ENCODE data around the gene PPDPF.

Gene PPDPF

DNA sequence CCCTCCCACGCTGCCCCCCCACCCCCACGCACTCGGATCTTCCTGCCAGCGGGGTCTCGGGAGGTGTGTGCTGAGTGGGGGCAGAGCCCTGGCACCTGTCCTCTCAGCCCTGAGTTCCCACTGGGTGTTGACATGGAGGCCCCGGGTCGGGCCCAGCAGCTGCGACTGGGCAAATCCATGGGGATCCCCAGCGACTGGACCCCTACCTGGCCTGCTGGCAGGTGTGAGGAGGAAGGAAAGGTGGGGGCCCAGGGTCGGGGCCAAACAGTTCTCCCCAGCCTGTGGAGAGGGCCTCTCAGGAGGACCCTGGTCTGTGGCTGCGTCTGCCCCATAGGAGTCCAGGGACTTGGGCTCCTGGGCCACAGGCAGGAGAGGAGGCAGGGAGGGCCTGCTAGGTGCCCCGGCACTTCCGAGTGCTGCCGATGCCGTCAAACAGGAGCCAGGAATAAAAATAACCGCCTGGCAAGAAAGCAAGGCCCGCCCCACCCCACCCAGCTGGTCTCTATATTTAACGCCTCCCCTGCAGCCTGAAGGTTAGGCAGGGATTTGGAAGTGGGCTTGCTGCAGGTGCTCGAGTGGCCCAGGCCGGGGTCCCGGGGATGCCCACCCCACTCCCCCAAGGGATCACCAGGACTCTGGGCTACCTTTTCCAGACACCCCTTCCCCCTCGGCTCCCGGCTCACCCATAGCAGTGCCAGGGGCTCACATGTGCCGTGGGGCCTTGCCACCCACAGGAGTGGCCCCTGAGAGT, 20.2 kb upstream of the PPDPF start:
- no peak overlapping the region for H3K27ac ChIP-seq

DNA sequence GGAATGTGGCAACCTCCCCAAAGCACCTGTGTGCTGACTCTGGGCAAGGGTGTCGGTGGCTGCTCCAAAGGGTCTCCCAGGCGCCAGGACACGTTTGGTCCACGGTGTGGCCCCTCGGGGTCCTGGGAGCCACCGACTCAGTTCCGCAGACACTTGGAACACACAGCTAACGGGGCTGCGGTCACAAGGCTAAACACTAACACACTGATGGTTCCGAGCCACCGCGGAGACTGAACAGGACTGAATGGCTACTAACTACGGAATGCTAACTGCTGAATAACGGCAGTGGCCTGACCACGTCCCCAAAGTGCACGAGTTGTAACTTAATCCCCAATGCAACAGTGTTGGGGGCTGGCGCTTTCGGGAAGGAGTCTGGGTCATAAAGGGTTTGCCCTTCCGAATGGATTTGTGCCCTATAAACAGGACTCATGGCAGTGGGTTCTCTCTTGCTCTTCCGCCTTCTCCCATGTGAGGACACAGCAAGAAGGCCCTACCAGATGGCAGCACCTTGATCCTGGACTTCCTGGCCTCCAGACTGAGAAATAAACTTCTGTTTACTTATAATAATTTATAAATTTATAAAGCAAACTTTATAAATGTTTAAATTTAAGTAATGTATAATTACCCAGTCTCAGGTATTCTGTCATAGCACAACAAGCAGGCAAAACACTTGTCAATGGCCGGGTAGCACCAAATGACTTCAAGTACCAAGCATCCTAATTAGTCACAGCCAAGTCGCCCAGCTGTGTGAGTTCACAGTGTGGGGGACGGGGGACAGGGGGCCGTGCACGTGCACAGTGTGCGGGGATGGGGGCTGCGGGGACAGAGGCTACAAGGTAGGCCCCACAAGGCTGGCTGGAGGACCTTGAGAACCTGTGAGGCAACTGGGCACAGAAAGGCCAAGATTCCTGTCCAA, 19.4 kb upstream of the PPDPF start:
- peaks cover 0 to 32% (median 26%) of the 10 kb centered on the region in 4 donors for H3K4me1 ChIP-seq
- no peak overlapping the region for H3K27ac ChIP-seq
- no peaks in the 10 kb centered on the region for H3K36me3 ChIP-seq
- peaks cover 0 to 83% of the 10 kb centered on the region in 2 donors for H3K27me3 ChIP-seq
- intact Hi-C loops (cut with DNase I; ENCODE audit: low total_unique reads) = no loop called here
- H3K9me3 ChIP-seq = peaks cover 0 to 18% (median 17%) of the 10 kb centered on the region in 3 donors
- no peak for DNase-seq
- no peak overlapping the region for H3K4me3 ChIP-seq
- TF ChIP-seq, protein P1, sequence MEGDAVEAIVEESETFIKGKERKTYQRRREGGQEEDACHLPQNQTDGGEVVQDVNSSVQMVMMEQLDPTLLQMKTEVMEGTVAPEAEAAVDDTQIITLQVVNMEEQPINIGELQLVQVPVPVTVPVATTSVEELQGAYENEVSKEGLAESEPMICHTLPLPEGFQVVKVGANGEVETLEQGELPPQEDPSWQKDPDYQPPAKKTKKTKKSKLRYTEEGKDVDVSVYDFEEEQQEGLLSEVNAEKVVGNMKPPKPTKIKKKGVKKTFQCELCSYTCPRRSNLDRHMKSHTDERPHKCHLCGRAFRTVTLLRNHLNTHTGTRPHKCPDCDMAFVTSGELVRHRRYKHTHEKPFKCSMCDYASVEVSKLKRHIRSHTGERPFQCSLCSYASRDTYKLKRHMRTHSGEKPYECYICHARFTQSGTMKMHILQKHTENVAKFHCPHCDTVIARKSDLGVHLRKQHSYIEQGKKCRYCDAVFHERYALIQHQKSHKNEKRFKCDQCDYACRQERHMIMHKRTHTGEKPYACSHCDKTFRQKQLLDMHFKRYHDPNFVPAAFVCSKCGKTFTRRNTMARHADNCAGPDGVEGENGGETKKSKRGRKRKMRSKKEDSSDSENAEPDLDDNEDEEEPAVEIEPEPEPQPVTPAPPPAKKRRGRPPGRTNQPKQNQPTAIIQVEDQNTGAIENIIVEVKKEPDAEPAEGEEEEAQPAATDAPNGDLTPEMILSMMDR (IDR thresholded peaks at IDR 0.05) = no peak

More for the DNA sequence above, 20.2 kb upstream of the PPDPF start:
- intact Hi-C loops (cut with DNase I; ENCODE audit: low total_unique reads) = no loop called here
- no peak for DNase-seq
- Histone ChIP-seq H3K4me3 (no peak overlapping the region), H3K36me3 (no peaks in the 10 kb centered on the region), H3K9me3 (peaks cover 0 to 12% (median 11%) of the 10 kb centered on the region in 3 donors), H3K27me3 (peaks cover 0 to 84% of the 10 kb centered on the region in 2 donors), H3K4me1 (peaks cover 0 to 35% (median 28%) of the 10 kb centered on the region in 4 donors)
- TF ChIP-seq, protein P1 (IDR thresholded peaks at IDR 0.05) = no peak

DNA sequence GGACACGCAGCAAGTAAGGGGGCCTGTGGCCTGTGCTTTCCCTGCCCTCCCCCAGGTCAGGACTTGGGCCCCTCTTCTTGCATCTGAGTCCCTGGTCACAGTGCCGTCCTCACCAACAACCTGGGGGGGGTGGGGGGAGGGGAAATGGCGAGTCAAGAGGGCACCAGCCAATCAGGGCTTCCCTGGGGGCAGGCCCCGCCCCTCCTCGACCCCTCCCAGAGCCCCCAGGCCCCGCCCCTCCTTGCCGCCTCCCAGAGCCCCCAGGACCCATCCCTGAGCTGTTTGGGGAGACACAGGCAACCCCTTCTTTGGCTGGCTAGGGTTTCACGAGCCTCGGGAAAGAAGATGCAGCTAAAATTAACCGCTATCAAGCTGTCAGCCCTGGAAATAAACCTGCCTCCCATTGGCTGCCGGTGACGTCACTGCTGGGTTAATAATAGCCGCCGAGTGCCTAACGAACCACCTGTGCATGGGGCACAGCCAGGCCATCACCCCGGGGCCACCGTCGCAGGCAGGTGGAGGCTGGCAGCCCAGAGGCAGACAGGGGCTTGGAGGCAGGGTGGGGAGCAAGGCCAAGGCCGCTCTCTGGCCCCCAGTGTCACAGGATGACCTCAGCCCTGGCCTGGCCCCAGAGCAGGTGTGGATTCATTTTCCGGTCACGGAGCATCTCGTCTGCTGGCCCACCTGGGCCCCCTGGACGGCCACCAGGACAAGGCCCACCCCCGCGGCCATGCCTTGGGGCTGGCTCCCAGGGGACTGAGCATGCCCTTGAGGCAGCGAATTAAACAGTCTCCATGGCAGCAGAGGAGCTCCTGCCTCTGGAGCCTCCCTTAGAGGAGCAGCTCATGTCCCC, 18.5 kb upstream of the PPDPF start:
- H3K36me3 ChIP-seq = no peaks in the 10 kb centered on the region
- H3K27ac ChIP-seq = no peak overlapping the region
- intact Hi-C loops (cut with DNase I; ENCODE audit: low total_unique reads) = no loop called here
- peaks cover 0 to 18% (median 17%) of the 10 kb centered on the region in 3 donors for H3K9me3 ChIP-seq
- H3K4me3 ChIP-seq = no peak overlapping the region
- H3K4me1 ChIP-seq = peaks cover 0 to 23% (median 19%) of the 10 kb centered on the region in 4 donors
- peaks cover 0 to 74% of the 10 kb centered on the region in 2 donors for H3K27me3 ChIP-seq
- TF ChIP-seq, protein P1 (IDR thresholded peaks at IDR 0.05) = no peak
- no peak for DNase-seq

DNA sequence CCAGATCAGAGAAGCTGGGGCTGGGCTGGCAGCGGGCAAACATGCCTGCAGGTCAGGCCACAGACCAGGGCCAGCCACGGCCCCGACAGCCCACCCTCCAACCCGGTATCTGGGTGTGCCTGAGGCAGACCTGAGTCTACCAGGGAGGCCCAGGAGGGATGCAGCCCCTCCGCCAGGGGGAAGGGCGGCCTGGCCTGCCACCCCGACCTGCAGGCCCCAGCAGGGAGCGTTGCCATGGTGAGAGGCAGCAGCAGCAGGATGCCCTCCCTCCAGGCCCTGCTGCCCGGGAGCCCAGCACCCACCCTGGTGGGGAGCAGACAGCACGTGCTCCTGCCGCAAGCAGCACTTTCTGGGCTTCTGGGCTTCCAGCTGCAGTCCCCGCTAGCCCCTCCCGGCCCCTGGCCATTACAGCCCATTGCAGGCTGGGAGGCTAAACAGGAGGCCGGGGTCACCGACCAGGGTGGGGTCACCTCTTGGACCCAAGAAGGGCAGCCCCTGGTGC, 17.8 kb upstream of the PPDPF start:
- peaks cover 0 to 68% of the 10 kb centered on the region in 2 donors for H3K27me3 ChIP-seq
- TF ChIP-seq, protein P1 (IDR thresholded peaks at IDR 0.05) = no peak
- H3K9me3 ChIP-seq = peaks cover 0 to 18% (median 17%) of the 10 kb centered on the region in 3 donors
- no peaks in the 10 kb centered on the region for H3K36me3 ChIP-seq
- intact Hi-C loops (cut with DNase I; ENCODE audit: low total_unique reads) = no loop called here
- no peak overlapping the region for H3K27ac ChIP-seq
- no peak for DNase-seq
- H3K4me1 ChIP-seq = peaks cover 0 to 20% (median 15%) of the 10 kb centered on the region in 4 donors
- no peak overlapping the region for H3K4me3 ChIP-seq

DNA sequence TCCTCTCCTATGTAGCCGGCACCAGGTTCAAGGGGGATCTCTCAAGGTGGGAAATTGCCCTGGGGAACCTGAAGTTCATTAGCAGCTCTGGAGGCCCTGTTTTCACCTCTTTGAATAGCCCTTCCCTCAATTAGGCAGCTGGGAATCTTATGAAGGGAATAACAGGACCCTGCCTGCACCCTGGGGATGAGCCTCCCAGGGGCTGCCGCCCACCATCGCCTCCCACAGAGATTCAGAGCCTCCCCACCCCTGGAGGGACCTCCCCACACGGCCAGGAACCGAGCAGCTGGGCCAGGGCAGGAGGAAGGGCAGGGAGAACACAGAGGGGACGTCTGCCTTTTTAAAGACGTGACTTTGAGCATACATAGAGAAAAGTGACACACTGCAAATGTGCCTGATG, 17.0 kb upstream of the PPDPF start:
- no peak for DNase-seq
- Histone ChIP-seq H3K27ac (no peak overlapping the region), H3K4me3 (no peak overlapping the region), H3K36me3 (no peaks in the 10 kb centered on the region), H3K9me3 (peaks cover 0 to 18% (median 17%) of the 10 kb centered on the region in 3 donors), H3K27me3 (peaks cover 0 to 62% of the 10 kb centered on the region in 2 donors), H3K4me1 (peaks cover 0 to 12% (median 7%) of the 10 kb centered on the region in 4 donors)
- intact Hi-C loops (cut with DNase I; ENCODE audit: low total_unique reads) = no loop called here
- TF ChIP-seq, protein P1 (IDR thresholded peaks at IDR 0.05) = no peak
